ENCODE results near the gene NFXL1.

GRCh38 chr4:47804598-47804997, 109.8 kb downstream of the NFXL1 start:
- TF ChIP-seq CTCF (IDR thresholded peaks at IDR 0.05; ENCODE audit: insufficient read depth, low read length) (no peak), POLR2AphosphoS5 (IDR thresholded peaks at IDR 0.05; ENCODE audit: low read depth) (no peak)
